ENCODE data around the gene NR4A3. TPM values are rescaled to one million over a fixed set of nuclear protein-coding genes. Genes with fewer than 3 reads are reported as not detected.

The NR4A3 gene
- total and polyA plus RNA-seq, 2 of the 13 experiments (the other 11 are each of a cell fraction or from before 2014, with no cell fraction given): 0.02 to 0.09 TPM

GRCh38 chr9:99811598-99812383 lies 9.9 kb upstream of the NR4A3 start:
- TF ChIP-seq PHF21A (CRISPR knock-in tag; IDR thresholded peaks at IDR 0.05) (no peak), CREBL2 (CRISPR knock-in tag; IDR thresholded peaks at IDR 0.05; ENCODE audit: borderline replicate concordance) (no peak), ATM (IDR thresholded peaks at IDR 0.05; ENCODE audit: borderline replicate concordance) (no peak), MEIS1 (CRISPR knock-in tag; IDR thresholded peaks at IDR 0.05; ENCODE audit: borderline replicate concordance) (no peak), ZFP90 (CRISPR knock-in tag; IDR thresholded peaks at IDR 0.05; ENCODE audit: borderline replicate concordance) (no peak), GPN1 (CRISPR knock-in tag; IDR thresholded peaks at IDR 0.05; ENCODE audit: borderline replicate concordance) (no peak), ZNF317 (CRISPR knock-in tag; IDR thresholded peaks at IDR 0.05) (no peak), KDM5A (IDR thresholded peaks at IDR 0.05; ENCODE audit: borderline replicate concordance, low read length) (no peak), FOXP4 (CRISPR knock-in tag; IDR thresholded peaks at IDR 0.05) (no peak), ZNF34 (CRISPR knock-in tag; IDR thresholded peaks at IDR 0.05; ENCODE audit: borderline replicate concordance) (no peak), NKX3-1 (CRISPR knock-in tag; IDR thresholded peaks at IDR 0.05) (no peak), TSC22D2 (CRISPR knock-in tag; IDR thresholded peaks at IDR 0.05; ENCODE audit: borderline replicate concordance) (no peak), ZNF746 (CRISPR knock-in tag; IDR thresholded peaks at IDR 0.05) (no peak), CBFB (CRISPR knock-in tag; IDR thresholded peaks at IDR 0.05) (no peak)
- ATAC-seq (no peak), DNase-seq (ENCODE audit: low spot score) (no peak), FAIRE-seq (no peak)
- Histone ChIP-seq H4K20me1 (ENCODE audit: insufficient read depth, low read length) (no peaks in the 10 kb centered on the region), H3K27me3 (ENCODE audit: control insufficient read depth in 1 of 2, insufficient read depth in 2 of 2, low read length in 2 of 2) (no peaks in the 10 kb centered on the region), H3K79me2 (ENCODE audit: insufficient read depth, low read length) (no peaks in the 10 kb centered on the region), H3K9me3 (ENCODE audit: low read length) (no peaks in the 10 kb centered on the region), H2AFZ (ENCODE audit: low read length) (no peak overlapping the region), H3K27ac (ENCODE audit: extremely low read length, insufficient read depth, low read length) (no peak overlapping the region), H3K4me3 (replicated peaks in 1 of 3; ENCODE audit: insufficient read depth in 1 of 3, low read depth in 2 of 3, low read length in 3 of 3) (no peak overlapping the region), H3K9ac (ENCODE audit: insufficient read depth, low read depth, low read length) (no peak overlapping the region), H3K36me3 (replicated peaks in 1 of 2; ENCODE audit: control insufficient read depth in 1 of 2, insufficient read depth in 2 of 2, low read length in 2 of 2) (no peaks in the 10 kb centered on the region), H3K4me2 (ENCODE audit: low read depth, low read length) (no peak overlapping the region), H3K4me1 (ENCODE audit: insufficient read depth, low read length) (no peaks in the 10 kb centered on the region)
- in situ Hi-C loops (cut with HindIII; ENCODE audit: extremely low pct_ligation_motif_present, low pct_unique_long_range_greater_than_20kb) (no loop called here), intact Hi-C loops (cut with micrococcal nuclease; ENCODE audit: unreplicated experiment) (no loop called here)
- no TSS peak for BruUV-seq (replicated peaks)
- WGBS (ENCODE audit: low lambda C conversion rate): 97% methylated on average over 8 of the region's 8 CpGs
- CTCF ChIA-PET (ENCODE audit: low intra/inter-chr PET ratio, low total read pairs): no interaction called here
- POLR2A ChIA-PET: interaction anchor here (1.2 kb wide), 1 partner anchor 7 kb away, joined by 4 read pairs; no protein-coding TSS in a partner anchor

All from HepG2 (cell line).